Central memory CD8-positive, alpha-beta T cell (primary cell): ENCODE results near the gene ZNF554.

Source experiments
- ATAC-seq: fragments of 150-1000 bp; cut with Tn5 transposase; replicated peaks from 2 replicates; pipeline ENCODE4 v1.10.0; 2022; ENCODE audit warnings: mild to moderate bottlenecking, moderate FRiP score, moderate number of reproducible peaks; ENCODE audit not compliant: poor library complexity, severe bottlenecking; ENCODE audit errors: extremely low read depth
- DNase-seq, 2 donors: peaks; one replicate each; pipeline ENCODE4 v3.0.0; 2021; ENCODE audit warnings: low spot score in 2 of 2
- H3K27ac Mint-ChIP-seq: one replicate; pipeline ENCODE4 v1.8.0; 2022; ENCODE audit warnings: low read depth, mild to moderate bottlenecking, moderate library complexity, mixed read lengths
- H3K27me3 Mint-ChIP-seq: one replicate; pipeline ENCODE4 v1.8.0; 2022; ENCODE audit warnings: mixed read lengths
- H3K36me3 Mint-ChIP-seq: one replicate; pipeline ENCODE4 v1.8.0; 2022; ENCODE audit warnings: mild to moderate bottlenecking, moderate library complexity, mixed read lengths; ENCODE audit not compliant: insufficient read depth
- H3K4me1 Mint-ChIP-seq: one replicate; pipeline ENCODE4 v1.8.0; 2022; ENCODE audit warnings: mixed read lengths
- H3K4me3 Mint-ChIP-seq: one replicate; pipeline ENCODE4 v1.8.0; 2022; ENCODE audit warnings: mild to moderate bottlenecking, moderate library complexity, mixed read lengths
- H3K9me3 Mint-ChIP-seq: one replicate; pipeline ENCODE4 v1.8.0; 2022; ENCODE audit warnings: mixed read lengths

Gene ZNF554

GRCh38 chr19:2795827-2796658 is 23.6 kb upstream of the ZNF554 start:
- Mint-ChIP-seq H3K27me3 (no peaks in the 10 kb centered on the region), H3K9me3 (no peaks in the 10 kb centered on the region), H3K4me1 (no peaks in the 10 kb centered on the region), H3K27ac (no peak overlapping the region), H3K4me3 (no peak overlapping the region), H3K36me3 (peaks cover 10% of the 10 kb centered on the region)
- ATAC-seq (no peak), DNase-seq (no peak)

DNA sequence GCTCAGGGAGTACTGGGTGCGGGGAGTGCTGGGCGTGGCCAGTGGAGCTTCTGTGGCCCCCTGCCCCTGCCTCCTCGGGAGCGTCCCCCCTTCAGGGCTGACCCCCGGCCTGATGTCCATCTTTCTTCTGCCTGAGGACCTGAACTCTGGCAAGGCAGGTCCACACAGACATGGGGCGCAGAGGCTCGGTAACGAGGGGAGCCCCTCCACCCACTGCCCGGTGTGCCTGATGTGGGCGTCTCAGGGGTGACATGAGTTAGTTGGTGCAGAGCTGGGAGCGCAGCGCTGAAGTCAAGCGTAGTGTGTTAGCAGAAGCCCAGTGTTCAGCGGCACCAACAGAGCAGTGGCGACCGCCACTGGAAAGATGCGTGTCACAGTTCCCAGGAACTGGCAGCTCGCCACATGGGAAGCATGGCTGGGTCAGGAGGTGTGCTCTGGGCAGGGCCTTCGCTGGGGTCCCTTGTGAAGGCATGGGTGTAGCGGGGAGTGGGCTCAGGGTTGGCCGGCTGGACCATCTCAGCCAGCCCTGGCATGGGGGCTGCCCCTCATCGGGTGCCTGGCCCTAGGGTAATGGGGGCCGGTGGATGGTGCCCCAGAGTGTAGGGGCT is 22.9 kb upstream of the ZNF554 start:
- H3K4me3 Mint-ChIP-seq: no peak overlapping the region
- peaks cover 10% of the 10 kb centered on the region for H3K36me3 Mint-ChIP-seq
- ATAC-seq (no peak), DNase-seq (no peak)
- H3K4me1 Mint-ChIP-seq: no peaks in the 10 kb centered on the region
- no peak overlapping the region for H3K27ac Mint-ChIP-seq
- H3K27me3 Mint-ChIP-seq: no peaks in the 10 kb centered on the region
- H3K9me3 Mint-ChIP-seq: no peaks in the 10 kb centered on the region

- peaks cover 10% of the 10 kb centered on the region for H3K36me3 Mint-ChIP-seq
- no peak overlapping the region for H3K4me3 Mint-ChIP-seq
- no peaks in the 10 kb centered on the region for H3K27me3 Mint-ChIP-seq
- no peak overlapping the region for H3K27ac Mint-ChIP-seq
- DNase-seq: no peak
- no peak for ATAC-seq
- H3K4me1 Mint-ChIP-seq: no peaks in the 10 kb centered on the region
- H3K9me3 Mint-ChIP-seq: no peaks in the 10 kb centered on the region
Observed at GRCh38 chr19:2797280-2797679, 22.4 kb upstream of the ZNF554 start.

DNA sequence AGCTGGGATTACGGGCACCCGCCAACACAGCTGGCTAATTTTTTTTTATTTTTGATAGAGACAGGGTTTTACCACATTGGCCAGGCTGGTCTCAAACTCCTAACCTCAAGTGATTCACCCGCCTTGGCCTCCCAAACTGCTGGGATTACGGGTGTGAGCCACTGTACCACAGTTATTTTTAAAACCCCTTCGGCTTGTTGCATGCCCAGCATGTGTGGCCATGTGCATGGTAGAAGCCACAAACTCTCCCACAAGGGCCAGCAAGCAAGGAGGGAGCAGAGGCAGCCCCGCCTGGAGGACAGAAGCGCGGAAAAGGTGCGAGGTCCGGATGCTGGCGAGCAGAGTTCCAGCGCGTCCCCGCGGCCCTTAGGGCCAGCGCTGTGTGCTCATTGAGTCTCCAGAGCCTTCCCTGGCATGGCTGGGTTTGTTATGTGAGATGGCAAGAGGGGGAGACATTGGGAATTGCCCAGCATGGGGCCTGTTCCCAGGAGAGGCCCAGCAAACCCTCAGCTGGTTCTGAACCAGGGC is 21.4 kb upstream of the ZNF554 start:
- no peaks in the 10 kb centered on the region for H3K27me3 Mint-ChIP-seq
- no peak overlapping the region for H3K27ac Mint-ChIP-seq
- H3K36me3 Mint-ChIP-seq: peaks cover 10% of the 10 kb centered on the region
- DNase-seq: no peak
- no peaks in the 10 kb centered on the region for H3K9me3 Mint-ChIP-seq
- no peak overlapping the region for H3K4me3 Mint-ChIP-seq
- peaks cover 6% of the 10 kb centered on the region for H3K4me1 Mint-ChIP-seq
- no peak for ATAC-seq

GRCh38 chr19:2798733-2799132 is 20.9 kb upstream of the ZNF554 start:
- Mint-ChIP-seq H3K4me3 (no peak overlapping the region), H3K27me3 (no peaks in the 10 kb centered on the region), H3K4me1 (peaks cover 6% of the 10 kb centered on the region), H3K27ac (no peak overlapping the region), H3K36me3 (peaks cover 9% of the 10 kb centered on the region), H3K9me3 (no peaks in the 10 kb centered on the region)
- DNase-seq: no peak
- no peak for ATAC-seq

GRCh38 chr19:2799273-2800020 is 20.2 kb upstream of the ZNF554 start:
- Mint-ChIP-seq H3K36me3 (peaks cover 9% of the 10 kb centered on the region), H3K4me3 (no peak overlapping the region), H3K27me3 (no peaks in the 10 kb centered on the region), H3K4me1 (peaks cover 6% of the 10 kb centered on the region), H3K27ac (no peak overlapping the region), H3K9me3 (no peaks in the 10 kb centered on the region)
- DNase-seq (no peak), ATAC-seq (no peak)

DNA sequence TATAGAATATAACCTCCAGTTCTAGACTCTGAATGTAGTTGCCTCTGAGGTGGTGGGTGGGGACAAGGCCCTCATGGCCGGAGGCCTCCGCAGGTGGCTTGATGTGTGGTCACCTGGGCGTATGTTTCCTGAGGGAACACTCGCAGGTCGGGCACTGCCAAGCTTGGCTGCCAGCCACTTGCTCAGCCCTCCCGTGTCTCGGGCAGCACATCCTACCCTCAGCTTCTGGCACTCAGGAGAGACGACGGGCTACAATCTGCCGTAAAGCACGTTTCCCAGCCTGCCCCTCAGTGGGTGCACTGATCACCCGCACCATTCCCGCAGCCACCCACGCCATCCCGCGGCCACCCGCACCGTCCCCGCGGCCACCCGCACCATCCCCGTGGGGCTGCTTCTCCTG is 19.2 kb upstream of the ZNF554 start:
- H3K4me1 Mint-ChIP-seq: peaks cover 6% of the 10 kb centered on the region
- no peaks in the 10 kb centered on the region for H3K9me3 Mint-ChIP-seq
- no peak overlapping the region for H3K4me3 Mint-ChIP-seq
- ATAC-seq: no peak
- DNase-seq: no peak
- no peak overlapping the region for H3K27ac Mint-ChIP-seq
- H3K36me3 Mint-ChIP-seq: peaks cover 9% of the 10 kb centered on the region
- H3K27me3 Mint-ChIP-seq: no peaks in the 10 kb centered on the region

- H3K9me3 Mint-ChIP-seq: no peaks in the 10 kb centered on the region
- H3K27me3 Mint-ChIP-seq: no peaks in the 10 kb centered on the region
- no peak overlapping the region for H3K27ac Mint-ChIP-seq
- H3K4me1 Mint-ChIP-seq: peaks cover 6% of the 10 kb centered on the region
- DNase-seq (no peak), ATAC-seq (no peak)
- no peak overlapping the region for H3K4me3 Mint-ChIP-seq
- H3K36me3 Mint-ChIP-seq: peaks cover 4% of the 10 kb centered on the region
Observed at GRCh38 chr19:2802826-2803225, 16.8 kb upstream of the ZNF554 start.

DNA sequence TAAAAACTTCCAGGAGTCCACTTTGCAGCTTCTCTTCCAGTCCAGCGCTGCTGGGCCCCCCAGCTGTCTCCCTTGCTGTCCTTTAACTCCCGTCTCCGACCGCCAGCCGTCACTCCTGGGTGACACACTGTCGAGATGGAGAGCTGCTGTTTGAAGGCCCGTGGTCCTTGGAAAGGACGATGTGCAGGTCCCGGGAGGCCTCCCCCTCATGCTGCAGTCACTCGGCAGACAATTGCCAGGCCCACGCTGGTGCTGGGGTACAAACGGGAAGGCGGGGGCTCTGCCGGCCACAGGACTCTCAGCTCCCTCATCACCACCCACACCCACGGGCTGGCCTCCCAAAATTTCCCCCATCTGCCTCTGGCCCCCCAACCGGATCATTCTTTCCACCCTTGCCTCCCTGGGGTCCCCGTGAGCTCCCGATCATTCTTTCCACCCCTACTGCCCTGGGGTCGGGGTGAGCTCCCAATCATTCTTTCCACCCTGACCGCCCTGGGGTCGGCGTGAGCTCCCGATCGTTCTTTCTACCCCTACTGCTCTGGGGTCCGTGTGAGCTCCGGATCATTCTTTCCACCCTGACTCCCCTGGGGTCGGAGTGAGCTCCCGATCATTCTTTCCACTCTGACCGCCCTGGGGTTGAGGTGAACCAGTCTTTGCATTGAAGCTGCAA is 16.0 kb upstream of the ZNF554 start:
- ATAC-seq (no peak), DNase-seq (no peak)
- H3K4me1 Mint-ChIP-seq: peaks cover 6% of the 10 kb centered on the region
- H3K27me3 Mint-ChIP-seq: no peaks in the 10 kb centered on the region
- H3K9me3 Mint-ChIP-seq: no peaks in the 10 kb centered on the region
- peak overlapping the region; percentile 80 for H3K27ac Mint-ChIP-seq
- H3K4me3 Mint-ChIP-seq: no peak overlapping the region
- peaks cover 4% of the 10 kb centered on the region for H3K36me3 Mint-ChIP-seq

DNA sequence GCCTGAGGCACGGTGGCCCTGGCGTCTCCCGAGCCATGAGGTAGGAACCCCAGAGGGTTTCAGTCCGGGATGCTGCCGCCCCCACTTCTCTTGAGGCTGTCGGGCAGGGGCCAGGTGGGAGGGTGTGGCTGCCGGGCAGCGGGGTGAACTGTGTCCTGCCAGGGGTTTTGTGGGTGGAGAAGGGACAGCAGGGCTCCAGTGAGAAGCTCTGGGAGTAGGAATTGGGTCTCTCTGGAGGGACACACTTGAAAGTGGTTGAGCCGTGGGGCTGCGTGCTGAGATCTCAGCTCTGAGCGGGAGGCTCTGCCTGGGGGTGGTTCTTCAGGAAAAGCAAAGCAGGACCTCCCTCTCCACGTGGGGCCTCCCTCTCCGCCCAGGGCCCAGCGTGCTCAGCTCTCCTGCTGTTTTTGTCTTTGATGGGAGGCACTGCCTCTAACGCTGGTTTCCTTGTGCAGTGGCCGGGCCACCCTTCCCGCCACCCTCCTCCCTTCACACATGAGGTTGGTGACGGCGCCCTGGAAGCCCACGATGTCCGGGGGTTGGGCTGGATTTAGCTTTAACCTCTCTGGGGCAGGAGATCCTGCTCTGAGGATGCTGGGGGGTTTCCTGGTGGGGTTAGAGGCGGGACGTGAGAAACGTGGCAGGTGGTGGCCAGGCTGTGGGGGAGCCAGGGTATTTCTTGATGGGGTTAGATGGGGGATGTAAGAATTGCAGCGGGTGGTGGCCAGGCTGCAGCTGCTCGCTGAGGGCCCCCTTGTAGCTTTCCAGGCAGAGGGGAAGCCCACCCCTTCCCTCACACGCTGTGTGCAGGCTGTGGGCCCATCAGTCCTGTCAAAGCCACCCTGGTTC is 15.3 kb upstream of the ZNF554 start:
- H3K4me1 Mint-ChIP-seq: peaks cover 6% of the 10 kb centered on the region
- H3K27me3 Mint-ChIP-seq: no peaks in the 10 kb centered on the region
- no peak for ATAC-seq
- peak overlapping the region; percentile 80 for H3K27ac Mint-ChIP-seq
- H3K36me3 Mint-ChIP-seq: peaks cover 4% of the 10 kb centered on the region
- H3K9me3 Mint-ChIP-seq: no peaks in the 10 kb centered on the region
- no peak for DNase-seq
- no peak overlapping the region for H3K4me3 Mint-ChIP-seq

DNA sequence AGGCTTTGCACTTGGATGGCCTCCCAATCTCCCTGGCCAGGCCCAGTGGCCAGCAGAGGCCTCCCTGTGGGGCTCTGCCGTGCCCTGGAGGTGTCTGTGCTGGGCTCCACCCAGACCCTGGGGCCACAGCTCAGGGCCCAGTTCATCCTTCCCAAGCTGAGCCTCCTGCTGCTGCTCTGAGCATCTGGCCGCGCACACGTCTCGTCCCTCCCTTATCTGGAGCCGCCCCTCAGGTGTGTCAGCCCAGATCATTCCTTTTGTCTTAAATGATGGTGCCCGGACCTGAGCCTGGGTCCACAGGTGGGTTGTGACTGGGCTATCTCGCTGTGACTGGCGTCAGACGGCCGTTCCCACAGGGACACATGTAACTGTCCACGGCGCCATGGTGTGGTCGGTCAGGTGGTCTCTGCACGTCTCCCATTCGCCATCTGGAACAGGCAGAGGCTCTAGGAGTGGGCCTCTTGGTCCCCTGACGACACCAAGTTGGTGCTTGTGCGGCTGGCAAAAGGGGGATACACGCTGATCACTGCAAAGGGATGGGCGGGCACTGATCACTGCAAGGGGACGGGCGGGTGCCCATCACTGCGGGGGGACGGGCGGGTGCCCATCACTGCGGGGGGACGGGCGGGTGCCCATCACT is 14.3 kb upstream of the ZNF554 start:
- Mint-ChIP-seq H3K4me1 (peaks cover 6% of the 10 kb centered on the region), H3K36me3 (peaks cover 1% of the 10 kb centered on the region), H3K27ac (no peak overlapping the region), H3K27me3 (no peaks in the 10 kb centered on the region), H3K4me3 (no peak overlapping the region), H3K9me3 (no peaks in the 10 kb centered on the region)
- no peak for ATAC-seq
- DNase-seq: no peak
